ENCODE measurements around the gene DCST2.

The DCST2 gene

GRCh38 chr1:155048449-155049334, 15.1 kb upstream of the DCST2 start:
- no peak for DNase-seq

- DNase-seq, result peak; percentile 51
Observed at GRCh38 chr1:155044812-155045657, 11.5 kb upstream of the DCST2 start.

DNA sequence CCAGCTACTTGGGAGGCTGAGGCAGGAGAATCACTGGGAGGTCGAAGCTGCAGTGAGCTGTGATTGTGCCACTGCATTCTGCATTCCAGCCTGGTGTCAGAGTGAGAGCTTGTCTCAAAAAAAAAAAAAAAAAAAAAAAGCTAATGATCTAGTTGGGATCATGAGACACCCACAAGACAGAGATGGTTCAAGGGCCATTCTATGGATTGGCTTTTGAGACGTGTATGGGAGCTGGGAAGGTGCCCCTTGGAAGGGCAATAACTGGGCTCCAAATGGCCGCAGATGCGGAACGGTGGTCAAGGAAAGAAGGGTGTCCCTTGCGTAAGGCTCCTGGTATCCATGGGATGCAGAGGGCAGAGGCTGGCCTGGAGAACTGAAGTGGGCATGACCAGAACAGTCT, 10.8 kb upstream of the DCST2 start:
- no peak for DNase-seq

GRCh38 chr1:155043793-155044192, 10.2 kb upstream of the DCST2 start:
- DNase-seq, result no peak

- DNase-seq, result no peak
Observed at GRCh38 chr1:155043301-155043702, 9.7 kb upstream of the DCST2 start.

DNA sequence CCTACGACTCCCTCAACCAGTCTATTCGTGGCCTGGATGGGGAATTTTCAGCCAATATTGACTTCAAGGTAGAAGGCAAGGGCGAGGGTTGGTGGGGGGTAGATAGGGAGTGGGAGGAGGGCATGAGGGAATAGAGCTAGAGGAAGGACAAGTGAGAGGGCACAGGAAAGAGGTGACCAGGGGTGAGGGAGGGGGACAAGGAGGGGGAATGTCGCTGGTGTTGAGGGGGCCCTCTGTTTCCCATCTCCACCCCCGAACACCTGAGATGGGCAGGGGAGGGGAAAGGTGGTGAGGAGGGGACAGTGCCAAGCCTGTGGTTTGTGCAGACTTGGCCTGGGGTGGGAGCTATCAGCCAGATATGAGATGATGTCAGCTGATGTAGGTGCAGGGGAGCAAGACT, 9.2 kb upstream of the DCST2 start:
- DNase-seq, result no peak

DNA sequence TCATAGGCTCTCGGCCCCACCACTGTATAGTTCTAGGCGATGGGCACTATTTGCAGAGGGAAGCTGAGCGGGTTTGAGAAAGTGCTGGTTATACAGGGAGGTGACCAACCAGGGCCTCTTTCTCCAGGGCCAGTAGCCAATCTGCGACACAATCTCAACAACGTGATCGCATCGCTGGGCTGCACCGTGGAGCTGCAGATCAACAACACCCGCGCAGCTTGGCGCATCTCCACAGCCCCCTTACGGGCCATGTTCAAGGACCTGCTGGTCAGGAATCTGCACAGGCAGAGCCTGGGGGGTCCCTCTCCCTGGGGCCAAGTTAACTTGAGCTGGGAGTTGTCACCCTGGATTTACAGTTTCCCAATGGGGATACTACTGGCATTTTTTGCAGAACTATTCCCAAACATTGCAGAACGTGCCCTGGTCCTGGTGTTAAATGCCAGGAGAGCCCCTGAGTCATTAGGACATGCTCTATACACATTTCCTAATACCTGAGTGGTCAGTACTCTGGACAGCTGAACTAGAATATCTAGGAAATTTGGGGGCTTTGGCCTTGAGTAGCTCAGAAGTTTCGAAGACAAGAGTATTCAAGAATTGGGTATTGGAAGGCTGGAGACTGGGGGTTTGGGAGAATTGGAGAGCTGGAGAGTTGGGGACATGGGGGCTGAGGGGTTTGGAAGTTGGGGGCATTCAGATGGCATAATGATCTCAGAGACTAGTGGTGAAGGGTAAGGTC, 6.9 kb upstream of the DCST2 start:
- no peak for DNase-seq

DNA sequence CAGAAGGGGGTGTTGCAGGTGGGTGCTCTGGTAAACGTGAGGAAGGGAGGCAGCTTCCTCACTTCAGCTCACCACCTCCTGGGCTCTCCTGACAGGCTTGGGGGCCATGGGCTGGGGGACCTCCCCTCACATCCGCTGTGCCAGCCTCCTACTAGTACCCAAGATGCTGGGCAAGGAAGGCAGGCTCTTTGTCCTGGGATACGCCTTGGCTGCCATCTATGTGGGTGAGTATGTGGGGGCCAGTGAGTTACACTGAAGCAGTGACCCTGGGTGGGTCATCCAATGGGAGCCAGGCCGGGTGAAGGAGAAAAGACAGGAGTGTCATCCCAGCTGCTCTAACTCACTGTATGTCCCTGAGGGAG, 5.7 kb upstream of the DCST2 start:
- no peak for DNase-seq

- no peak for DNase-seq
Observed at GRCh38 chr1:155038602-155039307, 5.2 kb upstream of the DCST2 start.

DNA sequence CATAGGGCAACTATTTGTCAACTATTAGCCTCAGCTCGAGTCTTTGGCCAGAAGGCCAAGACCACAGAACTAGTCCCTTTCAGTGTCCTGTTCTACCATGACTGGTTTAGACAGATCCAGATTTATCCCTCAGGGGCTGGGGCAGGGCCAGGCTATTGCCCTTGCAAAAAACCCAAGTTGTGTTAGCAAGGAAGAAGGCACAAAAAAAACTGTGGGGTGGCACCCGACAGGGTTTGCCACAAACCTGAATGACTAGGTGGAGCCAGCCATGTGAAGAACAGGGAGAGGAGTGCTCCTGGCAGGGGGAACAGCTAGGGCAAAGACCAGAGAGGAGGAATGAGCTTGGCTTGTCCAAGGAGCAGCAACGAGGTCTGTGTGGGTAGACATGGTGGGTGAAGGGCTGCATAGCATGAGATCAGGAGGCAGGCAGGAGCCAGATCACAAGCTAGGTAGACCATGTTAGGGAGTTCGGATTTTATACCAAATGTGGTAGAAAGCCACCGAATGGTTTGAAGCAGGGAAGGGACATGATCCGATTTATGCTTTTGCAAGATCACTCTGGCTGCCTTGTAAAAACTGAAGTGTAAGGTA, 4.4 kb upstream of the DCST2 start:
- DNase-seq, result no peak

DNA sequence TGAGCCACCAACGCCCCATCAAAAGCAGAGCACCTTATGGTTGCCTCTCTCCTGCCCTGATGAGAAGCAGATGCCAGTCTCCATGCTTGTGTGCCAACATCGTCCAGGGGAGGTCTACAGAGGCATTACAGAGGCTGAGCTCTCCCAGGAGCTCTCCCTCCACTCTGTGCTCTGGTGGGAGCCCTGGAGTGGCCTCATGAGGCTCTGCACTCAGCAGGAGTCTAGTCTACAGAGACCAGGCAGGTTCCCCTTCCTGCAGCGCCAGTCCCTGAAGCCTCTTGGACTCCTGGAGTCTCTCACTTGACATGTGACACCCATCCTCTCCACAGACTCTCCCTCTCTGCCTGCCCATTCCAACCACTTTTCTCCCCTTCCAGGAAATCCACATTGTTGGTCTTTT, 3.5 kb upstream of the DCST2 start:
- no peak for DNase-seq

GRCh38 chr1:155035936-155036335, 2.4 kb upstream of the DCST2 start:
- DNase-seq, result no peak

DNA sequence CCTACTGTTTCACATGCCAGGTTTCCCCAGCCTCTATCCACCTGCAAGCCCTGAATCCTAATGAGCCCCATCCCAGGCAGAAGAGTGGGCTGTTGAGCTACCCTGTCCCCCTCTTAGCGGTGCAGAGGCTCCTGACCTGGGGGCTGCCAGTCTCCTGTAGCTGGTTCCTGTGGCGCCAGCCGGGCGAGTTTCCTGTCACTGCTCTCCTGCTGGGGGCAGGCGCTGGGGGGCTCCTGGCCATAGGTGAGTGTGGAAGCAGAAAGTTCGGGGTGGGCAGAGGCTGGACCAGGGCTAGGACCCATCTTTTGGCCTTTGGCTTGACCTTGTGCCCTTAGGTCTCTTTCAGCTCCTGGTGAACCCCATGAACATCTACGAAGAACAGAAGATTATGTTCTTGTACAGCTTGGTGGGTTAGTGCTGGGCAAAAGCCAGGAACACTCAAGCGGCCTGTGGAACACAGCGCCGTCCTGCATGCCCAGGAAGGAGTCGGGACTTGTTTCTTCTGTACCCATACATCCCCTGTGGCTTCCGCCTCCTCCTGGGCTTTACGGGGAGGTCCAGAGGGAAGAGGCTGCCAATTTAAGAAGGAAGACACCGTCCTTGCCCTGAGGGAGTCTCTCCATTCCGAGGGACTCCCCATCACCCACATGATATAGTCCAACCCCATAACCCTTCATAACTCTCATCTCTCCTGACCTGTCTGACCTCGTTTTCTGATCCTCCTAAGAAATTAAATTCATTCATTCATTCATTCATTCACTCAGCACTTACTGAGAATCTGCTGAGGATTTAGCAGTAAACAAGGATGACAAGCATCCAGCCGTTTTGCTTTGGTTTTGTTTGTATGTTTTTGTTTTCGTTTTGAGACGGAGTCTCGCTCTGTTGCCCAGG, 982 bp upstream of the DCST2 start:
- no peak for DNase-seq

GRCh38 chr1:155032886-155033285, 695 bp downstream of the DCST2 start:
- no peak for DNase-seq

- DNase-seq, result no peak
Observed at GRCh38 chr1:155030899-155031298, 2.7 kb downstream of the DCST2 start.

GRCh38 chr1:155030243-155030795, 3.3 kb downstream of the DCST2 start:
- no peak for DNase-seq

- DNase-seq, result no peak
Observed at GRCh38 chr1:155029513-155030242, 3.9 kb downstream of the DCST2 start.

DNA sequence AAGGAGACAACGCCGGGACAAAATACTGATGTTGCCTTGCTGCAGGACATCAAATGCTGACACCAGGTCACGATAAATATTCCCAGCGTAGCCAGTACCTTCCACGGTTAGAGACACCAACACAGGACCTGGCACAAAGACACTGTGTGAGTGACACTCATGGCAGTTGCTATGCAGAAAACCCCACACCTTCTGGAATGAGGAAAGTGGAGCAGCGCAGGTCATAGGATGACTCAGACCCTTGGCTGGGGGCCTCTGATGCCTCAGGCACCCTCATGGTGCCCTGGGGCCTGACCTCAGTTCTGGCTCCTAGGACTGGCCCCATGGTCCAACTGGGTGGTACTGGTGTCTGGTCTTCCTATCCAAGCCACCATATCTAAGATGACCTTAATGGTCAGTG, 7.0 kb downstream of the DCST2 start:
- DNase-seq, result no peak

GRCh38 chr1:155026154-155026553, 7.4 kb downstream of the DCST2 start:
- DNase-seq, result no peak

- DNase-seq, result no peak
Observed at GRCh38 chr1:155024315-155024714, 9.3 kb downstream of the DCST2 start.
